ENCODE results near the gene SRPK2.

- no peak for TF ChIP-seq POLR2AphosphoS5 (IDR thresholded peaks at IDR 0.05; ENCODE audit: low read depth, low read length)
- TF ChIP-seq POLR2A (IDR thresholded peaks at IDR 0.05; ENCODE audit: low read depth, low read length): no peak
- TF ChIP-seq TAF1 (IDR thresholded peaks at IDR 0.05; ENCODE audit: borderline replicate concordance, low read depth, low read length): no peak
Measured at GRCh38 chr7:105246679-105247078, 142.0 kb downstream of the SRPK2 start.

Measured in GM12892 (cell line).